Adipocyte (in vitro differentiated cells): Measurements from ENCODE around the gene CHKB.

Experiments
- DNase-seq: peaks from one replicate; pipeline ENCODE4 v3.0.0-alpha.2; 2015; ENCODE audit warnings: low read depth
- H3K27me3 ChIP-seq: replicated peaks from 2 replicates; pipeline ENCODE4 v1.7.0; 2013; ENCODE audit warnings: mild to moderate bottlenecking, low read length, moderate library complexity; ENCODE audit not compliant: control insufficient read depth, insufficient read depth
- H3K36me3 ChIP-seq: 2 replicates; pipeline ENCODE4 v1.7.0; 2013; ENCODE audit warnings: low read length, mild to moderate bottlenecking, moderate library complexity; ENCODE audit not compliant: control insufficient read depth, insufficient read depth, severe bottlenecking
- H3K4me1 ChIP-seq: 2 replicates; pipeline ENCODE4 v1.7.0; 2013; ENCODE audit warnings: mild to moderate bottlenecking, low read length, moderate library complexity; ENCODE audit not compliant: control insufficient read depth, insufficient read depth
- H3K4me3 ChIP-seq: 2 replicates; pipeline ENCODE4 v1.7.0; 2013; ENCODE audit warnings: mild to moderate bottlenecking, low read length, moderate library complexity
- H3K9ac ChIP-seq: 2 replicates; pipeline ENCODE4 v1.7.0; 2013; ENCODE audit warnings: mild to moderate bottlenecking, low read length, moderate library complexity
- H3K9me3 ChIP-seq: 2 replicates; pipeline ENCODE4 v1.7.0; 2013; ENCODE audit warnings: mild to moderate bottlenecking, low read length, moderate library complexity; ENCODE audit not compliant: control insufficient read depth

Gene CHKB, protein sequence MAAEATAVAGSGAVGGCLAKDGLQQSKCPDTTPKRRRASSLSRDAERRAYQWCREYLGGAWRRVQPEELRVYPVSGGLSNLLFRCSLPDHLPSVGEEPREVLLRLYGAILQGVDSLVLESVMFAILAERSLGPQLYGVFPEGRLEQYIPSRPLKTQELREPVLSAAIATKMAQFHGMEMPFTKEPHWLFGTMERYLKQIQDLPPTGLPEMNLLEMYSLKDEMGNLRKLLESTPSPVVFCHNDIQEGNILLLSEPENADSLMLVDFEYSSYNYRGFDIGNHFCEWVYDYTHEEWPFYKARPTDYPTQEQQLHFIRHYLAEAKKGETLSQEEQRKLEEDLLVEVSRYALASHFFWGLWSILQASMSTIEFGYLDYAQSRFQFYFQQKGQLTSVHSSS

DNA sequence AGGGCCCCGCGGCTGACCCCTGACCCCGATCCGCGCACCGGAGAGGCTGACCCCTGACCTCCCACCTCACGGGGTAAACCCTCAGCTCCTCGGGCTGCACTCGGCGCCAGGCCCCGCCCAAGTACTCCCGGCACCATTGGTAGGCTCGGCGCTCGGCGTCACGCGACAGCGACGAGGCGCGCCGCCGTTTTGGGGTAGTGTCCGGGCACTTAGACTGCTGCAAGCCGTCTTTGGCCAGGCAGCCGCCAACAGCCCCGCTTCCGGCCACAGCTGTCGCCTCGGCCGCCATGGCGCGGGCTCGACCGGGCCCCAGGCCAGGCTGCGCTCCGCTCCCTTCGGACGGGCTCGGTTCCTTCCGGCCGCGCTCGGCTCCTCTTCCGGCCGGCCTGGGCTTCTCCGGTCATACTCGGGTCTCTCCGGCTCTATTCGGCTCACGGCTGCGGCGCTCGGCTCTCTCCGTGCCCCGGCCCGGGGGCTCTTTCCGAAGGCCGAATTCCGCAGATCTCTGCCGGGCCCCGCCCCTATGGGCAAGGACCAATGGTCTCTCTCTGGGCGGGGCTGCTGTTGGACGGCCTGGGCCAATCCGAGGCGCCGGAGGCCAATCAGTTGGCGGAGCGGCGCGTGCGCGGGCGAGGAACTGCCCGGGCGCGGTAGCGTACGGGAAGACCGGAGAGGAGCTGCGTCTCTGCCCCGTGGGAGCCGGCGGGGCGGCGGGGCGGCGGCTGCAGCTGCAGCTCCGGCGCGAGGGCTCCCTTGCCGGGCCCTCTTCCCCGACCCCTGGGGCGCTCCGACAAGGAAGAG is at the start of gene CHKB:
Gene CHKB (minus strand): TSS at position 357 of the 801 bp plus-strand sequence. CDS start 68 bp downstream, at position 289.
- DNase-seq: peak; percentile 100

DNA sequence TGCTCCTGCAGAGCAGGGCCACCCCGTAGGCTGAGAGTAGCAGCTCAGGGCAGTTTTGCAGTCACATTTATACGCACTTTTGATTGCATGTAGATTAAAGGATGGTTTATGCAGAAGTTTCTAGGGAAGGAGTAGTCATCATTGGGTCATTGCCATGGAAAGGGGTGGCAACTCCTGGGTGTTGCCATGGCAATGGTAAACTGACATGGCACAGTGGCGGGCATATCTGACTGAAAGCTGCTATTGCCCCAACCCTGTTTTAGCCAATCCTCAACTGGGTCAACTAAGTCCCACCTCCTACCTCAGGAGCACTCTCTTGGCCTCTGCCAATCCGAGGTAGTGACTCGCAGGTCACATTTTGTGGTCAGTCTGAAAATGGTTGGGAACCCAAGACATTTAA is 47.7 kb upstream of the CHKB start:
- Histone ChIP-seq H3K9me3 (no peaks in the 10 kb centered on the region), H3K36me3 (no peaks in the 10 kb centered on the region), H3K4me1 (peaks cover 14% of the 10 kb centered on the region), H3K27me3 (peaks cover 4% of the 10 kb centered on the region), H3K4me3 (no peak overlapping the region), H3K9ac (no peak overlapping the region)
- DNase-seq: no peak

More for the DNA sequence above, at the start of gene CHKB:
- Histone ChIP-seq H3K4me1 (peaks cover 33% of the 10 kb centered on the region), H3K9me3 (no peaks in the 10 kb centered on the region), H3K27me3 (no peaks in the 10 kb centered on the region), H3K4me3 (peak within 1 kb of the TSS; percentile 86), H3K9ac (peak within 1 kb of the TSS; percentile 98), H3K36me3 (no peaks in the 10 kb centered on the region)

- Histone ChIP-seq H3K9ac (peak overlapping the region; percentile 92), H3K4me1 (peaks cover 14% of the 10 kb centered on the region), H3K36me3 (peaks cover 3% of the 10 kb centered on the region), H3K27me3 (peaks cover 1% of the 10 kb centered on the region), H3K4me3 (peak overlapping the region; percentile 89), H3K9me3 (no peaks in the 10 kb centered on the region)
- no peak for DNase-seq
Observed at GRCh38 chr22:50628543-50629134, 46.0 kb upstream of the CHKB start.

- Histone ChIP-seq H3K4me3 (peak within 1 kb of the TSS; percentile 93), H3K4me1 (peaks cover 16% of the 10 kb centered on the region), H3K36me3 (peaks cover 3% of the 10 kb centered on the region), H3K27me3 (no peaks in the 10 kb centered on the region), H3K9me3 (no peaks in the 10 kb centered on the region), H3K9ac (peak within 1 kb of the TSS; percentile 92)
- peak; percentile 95 for DNase-seq
Observed at GRCh38 chr22:50627642-50628542, 45.2 kb upstream of the CHKB start, which contains the start of gene ARSA. Gene ARSA, minus strand, starts transcription at chr22:50628152. Its CDS starts 373 bp downstream, at chr22:50627779.

GRCh38 chr22:50626850-50627641 is 44.4 kb upstream of the CHKB start:
- peak overlapping the region; percentile 93 for H3K4me3 ChIP-seq
- H3K9ac ChIP-seq: peak overlapping the region; percentile 92
- H3K4me1 ChIP-seq: peaks cover 17% of the 10 kb centered on the region
- no peaks in the 10 kb centered on the region for H3K9me3 ChIP-seq
- peaks cover 3% of the 10 kb centered on the region for H3K36me3 ChIP-seq
- no peak for DNase-seq
- H3K27me3 ChIP-seq: peaks cover 3% of the 10 kb centered on the region

DNA sequence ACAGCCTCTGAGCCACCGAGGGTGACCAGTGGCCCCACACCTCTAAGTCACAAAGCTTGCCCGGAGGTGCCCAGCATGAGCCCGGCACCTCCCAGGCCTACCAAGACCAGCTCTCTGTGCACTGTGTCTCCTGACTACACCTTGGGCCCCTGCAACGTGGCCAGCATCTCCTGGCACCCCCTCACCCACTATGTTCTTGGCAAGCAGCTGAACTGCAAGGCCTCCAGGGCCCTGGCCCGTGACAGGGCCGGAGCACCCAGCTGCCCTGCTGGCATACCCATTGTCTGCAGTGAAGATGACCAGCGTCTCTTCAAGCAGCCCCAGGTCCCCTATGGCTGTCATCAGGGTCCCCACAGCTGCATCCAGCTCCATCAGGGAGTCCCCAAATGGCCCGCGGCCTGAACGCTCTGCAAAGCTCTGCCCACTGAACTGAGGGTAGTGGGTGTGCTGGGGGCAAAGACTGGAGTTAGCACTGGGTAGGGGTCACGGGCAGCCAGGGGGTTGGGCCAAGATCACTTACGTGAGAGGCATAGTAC is 43.7 kb upstream of the CHKB start:
- no peak overlapping the region for H3K4me3 ChIP-seq
- DNase-seq: no peak
- no peak overlapping the region for H3K9ac ChIP-seq
- H3K9me3 ChIP-seq: no peaks in the 10 kb centered on the region
- peaks cover 9% of the 10 kb centered on the region for H3K27me3 ChIP-seq
- H3K4me1 ChIP-seq: peaks cover 17% of the 10 kb centered on the region
- peaks cover 3% of the 10 kb centered on the region for H3K36me3 ChIP-seq

- peaks cover 15% of the 10 kb centered on the region for H3K27me3 ChIP-seq
- no peak overlapping the region for H3K9ac ChIP-seq
- DNase-seq: no peak
- no peak overlapping the region for H3K4me3 ChIP-seq
- no peaks in the 10 kb centered on the region for H3K9me3 ChIP-seq
- H3K4me1 ChIP-seq: peaks cover 20% of the 10 kb centered on the region
- peaks cover 3% of the 10 kb centered on the region for H3K36me3 ChIP-seq
Observed at GRCh38 chr22:50625568-50626313, 43.1 kb upstream of the CHKB start.

DNA sequence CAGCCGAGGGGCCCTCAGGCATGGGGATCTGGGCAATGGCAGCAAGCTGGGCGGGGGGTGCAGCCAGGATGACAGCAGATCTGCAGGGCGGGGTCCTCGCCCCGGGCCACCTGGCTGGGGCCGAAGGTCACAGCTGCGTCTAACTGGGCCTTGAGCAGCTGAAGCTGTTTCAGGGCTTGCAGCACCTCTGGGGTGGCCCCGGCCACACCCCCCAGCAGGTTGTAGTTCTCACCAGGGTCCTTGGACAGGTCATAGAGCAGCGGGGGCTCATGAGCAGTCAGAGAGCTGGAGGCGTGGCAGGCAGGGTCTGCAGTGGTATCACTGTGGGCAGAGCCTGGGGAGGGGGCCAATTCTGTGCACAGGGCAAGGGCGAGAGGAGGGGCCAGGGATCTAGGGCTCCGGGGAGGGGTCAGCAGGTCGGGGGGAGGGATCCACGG is 42.5 kb upstream of the CHKB start:
- H3K9me3 ChIP-seq: no peaks in the 10 kb centered on the region
- H3K4me1 ChIP-seq: peaks cover 23% of the 10 kb centered on the region
- H3K9ac ChIP-seq: no peak overlapping the region
- no peak overlapping the region for H3K4me3 ChIP-seq
- H3K27me3 ChIP-seq: peaks cover 18% of the 10 kb centered on the region
- peaks cover 3% of the 10 kb centered on the region for H3K36me3 ChIP-seq
- no peak for DNase-seq

DNA sequence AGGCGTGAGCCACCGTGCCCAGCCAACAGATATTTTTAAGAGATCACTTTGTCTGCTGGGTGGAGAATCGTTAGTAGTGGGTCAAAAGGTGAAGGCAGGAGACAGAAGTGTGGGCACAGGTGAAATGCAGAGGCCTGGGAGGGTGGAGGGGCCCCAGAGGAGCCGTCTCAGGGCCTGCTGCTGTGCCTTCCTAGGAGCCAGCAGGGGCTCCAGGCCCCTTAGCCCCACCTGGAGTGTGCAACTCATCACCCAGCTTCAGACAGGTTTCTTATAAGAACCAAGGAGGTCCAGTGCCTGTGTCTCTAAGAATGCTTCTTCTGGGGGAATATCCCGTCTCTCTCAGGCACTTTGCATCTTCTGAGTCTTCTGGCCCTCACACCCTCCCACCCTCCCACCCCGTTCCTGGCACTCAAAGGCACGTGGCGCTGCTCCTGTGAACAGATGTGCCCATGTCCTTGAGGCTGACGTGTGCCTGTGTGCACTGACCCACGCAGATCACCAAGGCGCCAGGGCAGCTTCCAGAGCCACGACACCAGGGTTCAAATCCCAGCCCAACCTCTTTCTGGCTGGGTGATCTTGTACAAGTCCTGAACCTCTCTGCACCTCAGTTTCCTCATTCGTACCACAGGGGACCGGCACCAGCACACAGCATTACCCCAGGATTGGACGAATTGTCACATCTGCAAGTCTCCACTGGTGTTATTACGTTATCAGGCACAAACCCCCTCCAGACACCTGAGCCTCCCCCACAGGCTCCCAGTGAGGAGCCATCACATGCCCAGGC is 41.9 kb upstream of the CHKB start:
- DNase-seq: no peak
- Histone ChIP-seq H3K9ac (no peak overlapping the region), H3K36me3 (peaks cover 3% of the 10 kb centered on the region), H3K27me3 (peaks cover 23% of the 10 kb centered on the region), H3K9me3 (no peaks in the 10 kb centered on the region), H3K4me3 (no peak overlapping the region), H3K4me1 (peaks cover 23% of the 10 kb centered on the region)
